T1000 (cell line): ENCODE data around the gene CELF2.

Source experiments
- DNase-seq: peaks from one replicate; lab custom pipeline; 2025; ENCODE audit warnings: mixed read lengths; lab: John Stamatoyannopoulos, UW

CELF2 gene

GRCh38 chr10:11225935-11226334 is 208.3 kb downstream of the CELF2 start:
- no peak for DNase-seq

- no peak for DNase-seq
Observed at GRCh38 chr10:11227103-11227502, 209.4 kb downstream of the CELF2 start.

DNA sequence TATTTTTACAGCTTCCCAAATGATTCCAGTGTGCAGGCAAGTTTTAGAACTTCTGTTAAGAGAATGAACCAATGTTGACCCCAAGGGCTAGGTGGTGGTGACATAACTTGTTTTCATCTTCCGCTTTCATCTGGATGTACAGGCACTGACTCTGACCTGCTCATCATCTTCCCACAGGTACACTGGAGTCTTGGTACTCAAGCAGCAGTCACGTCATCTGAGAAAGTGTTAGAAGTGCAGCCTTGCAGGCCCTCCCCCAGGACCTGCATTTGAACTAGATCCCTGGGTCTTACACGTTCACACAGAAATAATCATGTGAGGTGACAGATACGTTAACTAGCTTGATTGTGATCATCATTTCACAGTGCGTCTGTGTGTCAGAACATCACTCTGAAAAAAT is 212.2 kb downstream of the CELF2 start:
- DNase-seq: no peak

- DNase-seq: no peak
Observed at GRCh38 chr10:11230498-11231167, 213.0 kb downstream of the CELF2 start.

DNA sequence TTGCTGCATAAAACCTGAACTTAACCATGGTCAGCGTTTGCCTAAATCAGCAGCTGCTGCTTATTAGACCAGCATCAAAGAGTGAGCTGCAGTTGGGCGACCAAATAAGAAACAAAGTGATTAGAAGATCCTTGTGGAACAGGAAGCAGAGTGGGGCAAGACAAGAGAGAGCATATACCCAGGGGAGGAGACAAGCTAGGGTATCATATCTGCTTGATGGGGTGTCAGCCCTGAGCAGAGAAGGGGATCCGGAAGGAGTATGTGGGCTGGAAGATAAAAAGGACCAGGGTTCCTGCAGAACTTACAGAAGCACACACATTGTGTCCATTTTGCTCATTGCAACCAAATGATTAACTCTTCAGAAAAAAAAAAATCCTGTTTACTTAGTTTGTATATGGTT is 213.6 kb downstream of the CELF2 start:
- DNase-seq: no peak

GRCh38 chr10:11232222-11232961 is 214.7 kb downstream of the CELF2 start:
- DNase-seq: no peak

- no peak for DNase-seq
Observed at GRCh38 chr10:11234857-11235531, 217.3 kb downstream of the CELF2 start.

- DNase-seq: no peak
Observed at GRCh38 chr10:11235771-11236170, 218.1 kb downstream of the CELF2 start.

DNA sequence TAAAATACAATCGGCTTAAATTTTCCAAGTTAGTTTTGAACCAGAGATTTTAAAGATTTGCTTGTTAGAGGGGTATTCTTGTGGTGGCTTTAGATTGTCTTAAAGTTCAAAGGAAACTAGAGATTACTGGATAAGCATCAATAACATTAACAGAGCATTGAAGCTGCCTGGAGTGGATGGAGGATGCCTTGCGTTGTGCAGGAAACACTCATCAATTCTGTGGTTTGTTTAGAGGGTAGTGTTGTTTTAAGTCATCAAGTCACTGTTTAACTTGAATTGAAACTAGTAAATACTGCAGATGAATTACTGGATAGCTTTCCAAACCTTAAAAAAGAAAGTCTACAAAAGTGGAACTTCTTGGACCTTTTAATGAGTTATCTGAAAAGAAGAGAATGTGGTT is 218.6 kb downstream of the CELF2 start:
- no peak for DNase-seq

DNA sequence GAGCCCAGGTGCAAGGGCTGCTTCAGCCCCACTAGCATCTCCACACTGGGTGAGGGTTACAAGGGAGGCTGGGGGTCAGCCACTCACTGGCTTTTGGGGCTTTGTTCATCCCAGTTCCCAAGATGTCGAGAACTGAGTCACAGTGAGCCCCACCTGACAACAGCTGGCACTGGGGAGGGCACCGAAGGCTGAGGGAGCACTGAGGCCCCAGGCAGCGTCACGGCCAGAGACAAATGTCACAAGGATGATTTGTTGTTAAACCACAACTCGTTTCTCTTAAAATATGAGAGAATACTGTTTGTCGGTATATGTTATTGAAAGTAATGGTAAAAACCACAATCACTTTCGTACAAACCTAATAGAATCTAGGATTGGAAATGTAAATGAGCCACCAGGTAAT is 219.9 kb downstream of the CELF2 start:
- no peak for DNase-seq

DNA sequence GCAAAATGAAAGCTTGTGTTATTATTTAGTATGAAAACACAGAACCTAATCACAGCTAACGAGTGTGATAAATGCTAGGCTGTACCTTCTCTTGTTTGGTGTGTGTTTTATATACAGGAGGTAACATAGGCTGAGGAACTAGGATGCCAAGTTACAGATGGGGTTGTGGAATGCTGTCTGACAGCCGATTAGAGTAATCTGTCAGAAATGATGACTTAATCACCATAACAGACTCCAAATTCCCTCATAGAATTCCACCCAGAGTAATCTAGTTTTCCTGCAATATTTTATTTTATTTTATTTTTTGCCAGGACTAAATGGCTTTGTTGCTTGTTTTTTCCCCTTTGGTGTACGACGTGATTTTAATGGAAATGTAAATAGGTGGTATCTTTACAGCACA is 221.2 kb downstream of the CELF2 start:
- DNase-seq: no peak

DNA sequence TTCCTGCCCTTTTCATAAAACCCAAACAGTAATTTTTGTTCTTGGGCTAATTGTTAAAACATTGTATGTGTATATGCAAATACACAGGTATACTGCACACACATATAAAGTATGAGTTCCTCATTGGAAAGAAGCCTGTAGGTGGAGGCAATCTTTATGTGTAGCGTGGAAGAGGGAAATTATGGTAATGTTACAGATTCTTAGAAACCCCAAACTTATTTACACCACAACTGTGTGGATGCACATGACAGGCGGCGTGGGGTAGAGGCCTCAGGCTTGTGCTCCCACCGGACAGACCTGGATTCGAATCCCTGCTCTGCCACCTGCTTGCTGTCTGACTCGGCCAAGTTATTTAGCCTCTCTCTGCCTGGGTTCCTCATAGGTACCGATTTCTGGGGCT is 223.0 kb downstream of the CELF2 start:
- DNase-seq: no peak

DNA sequence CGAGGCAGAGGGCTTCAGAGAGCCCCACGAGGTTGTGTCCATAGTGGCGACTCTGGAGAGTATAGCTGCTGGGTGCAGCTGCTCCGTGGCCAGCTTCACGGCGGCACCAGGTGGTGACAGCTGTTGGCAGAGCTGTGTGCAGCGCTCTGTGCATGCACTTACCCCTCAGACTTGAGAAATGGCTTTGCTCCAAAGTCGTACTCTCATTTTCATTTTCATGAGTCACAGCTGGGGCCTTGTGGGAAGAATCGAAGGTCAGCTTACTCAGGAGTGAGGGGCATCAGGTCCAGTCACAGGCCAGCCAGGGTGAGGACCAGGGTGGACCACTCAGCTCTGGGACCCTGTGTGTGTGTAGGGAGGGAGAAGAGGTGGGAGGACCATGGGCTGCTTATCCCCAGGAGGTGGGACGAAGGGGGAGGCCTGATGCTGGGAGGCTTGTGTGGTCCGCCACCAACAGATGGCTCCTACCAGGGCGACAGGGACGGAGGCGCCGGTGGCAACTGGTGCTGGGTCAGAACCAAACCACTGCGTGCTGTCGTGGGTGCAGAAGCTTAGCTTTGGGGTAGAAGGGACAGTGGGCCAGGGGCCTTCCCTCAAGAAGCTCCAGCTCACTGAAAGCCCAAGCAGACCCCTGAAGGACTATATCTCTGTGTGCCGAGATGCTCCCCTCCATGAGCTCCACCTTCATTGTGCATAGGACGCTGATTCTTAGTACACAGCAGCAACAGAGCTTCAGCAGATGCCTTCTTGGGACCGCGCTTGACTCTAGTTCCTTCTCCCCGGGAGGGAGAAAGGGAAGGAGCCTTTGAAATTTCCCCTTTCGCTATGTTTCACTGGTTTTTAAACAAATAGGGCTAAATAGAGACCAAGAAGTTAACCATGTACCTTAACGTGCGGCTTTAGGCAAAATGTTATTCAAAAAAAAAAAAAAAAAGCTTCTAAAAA is 225.0 kb downstream of the CELF2 start:
- no peak for DNase-seq

GRCh38 chr10:11243425-11244222 is 226.0 kb downstream of the CELF2 start:
- DNase-seq: no peak

- DNase-seq: no peak
Observed at GRCh38 chr10:11245095-11245479, 227.4 kb downstream of the CELF2 start.

DNA sequence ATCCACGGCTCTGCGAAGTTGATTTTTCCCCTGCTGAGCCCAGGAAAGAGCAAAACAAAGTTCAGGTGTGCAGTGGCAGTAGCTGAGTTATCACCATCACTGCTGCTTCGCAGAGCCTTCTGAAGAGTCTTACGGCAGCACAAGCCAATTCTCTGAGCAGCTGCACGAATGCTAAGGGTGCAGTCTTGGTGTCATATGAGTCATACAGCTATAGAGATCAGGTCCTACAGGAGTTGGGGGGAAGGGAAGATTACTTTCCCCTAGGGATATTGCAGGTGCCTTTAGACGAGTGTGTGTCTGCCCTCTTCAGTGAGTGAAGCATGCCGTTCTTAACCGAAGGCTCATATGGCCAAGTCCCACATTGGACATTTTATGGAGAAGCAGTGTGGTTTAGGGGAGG is 227.8 kb downstream of the CELF2 start:
- DNase-seq: no peak

DNA sequence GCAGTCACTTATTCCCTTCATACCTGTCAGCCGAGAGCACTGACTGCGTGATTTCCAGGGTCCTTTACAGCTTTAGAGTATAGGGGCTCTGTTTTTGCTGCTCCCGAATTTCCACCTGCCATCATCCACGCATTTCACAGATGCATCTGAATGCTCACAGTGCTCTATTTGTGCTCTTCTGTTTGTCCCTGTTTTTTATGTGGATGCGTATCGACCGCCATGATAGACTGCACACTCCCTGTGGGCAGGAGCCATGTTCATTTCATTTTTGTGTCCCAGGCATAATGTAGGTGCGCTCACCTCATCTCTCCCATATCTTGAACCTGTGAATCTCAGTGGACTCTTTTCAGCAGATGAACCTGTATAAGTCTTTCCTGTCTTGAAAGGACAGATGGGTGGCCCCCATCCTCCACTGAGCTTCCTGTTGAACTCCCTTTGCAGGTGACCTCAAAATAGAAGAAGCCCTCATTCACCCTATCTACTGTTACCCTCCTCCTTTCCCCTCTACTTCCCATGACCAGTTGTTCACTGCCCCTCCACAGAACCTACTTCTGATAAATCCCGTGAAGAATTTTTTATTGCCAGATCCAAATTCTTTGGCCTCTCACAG is 228.4 kb downstream of the CELF2 start:
- no peak for DNase-seq

GRCh38 chr10:11246752-11247467 is 229.2 kb downstream of the CELF2 start:
- no peak for DNase-seq

- DNase-seq: no peak
Observed at GRCh38 chr10:11249152-11249807, 231.6 kb downstream of the CELF2 start.

DNA sequence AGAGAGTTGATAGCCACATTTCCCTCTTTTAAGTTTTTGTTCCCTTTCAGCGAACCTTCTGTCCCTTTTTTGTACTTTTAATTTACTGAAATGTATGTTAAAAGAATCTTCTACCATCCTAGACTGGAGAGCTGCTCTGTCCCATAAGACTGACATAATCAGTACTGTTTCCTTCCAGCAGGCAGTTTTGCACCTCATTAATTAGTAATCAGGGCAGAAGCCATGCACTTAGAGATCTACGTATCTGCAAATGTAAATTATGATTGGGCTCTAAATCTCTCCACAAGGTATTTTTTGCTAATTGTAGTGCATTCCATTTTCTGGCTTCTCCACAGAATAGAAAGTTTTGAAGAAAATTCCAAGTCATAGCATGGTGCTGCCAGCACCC is 232.1 kb downstream of the CELF2 start:
- DNase-seq: no peak
